GM20431 (cell line): ENCODE data around the gene GTPBP3.

ENCODE experiments used
- in situ Hi-C: fragments of 300-500 bp; cut with MseI, MboI; formaldehyde crosslinking; loops from one replicate; pipeline ENCODE4 v1.15.0; 2020; ENCODE audit warnings: low sequenced_read_pairs; ENCODE audit not compliant: unreplicated experiment

The GTPBP3 gene

DNA sequence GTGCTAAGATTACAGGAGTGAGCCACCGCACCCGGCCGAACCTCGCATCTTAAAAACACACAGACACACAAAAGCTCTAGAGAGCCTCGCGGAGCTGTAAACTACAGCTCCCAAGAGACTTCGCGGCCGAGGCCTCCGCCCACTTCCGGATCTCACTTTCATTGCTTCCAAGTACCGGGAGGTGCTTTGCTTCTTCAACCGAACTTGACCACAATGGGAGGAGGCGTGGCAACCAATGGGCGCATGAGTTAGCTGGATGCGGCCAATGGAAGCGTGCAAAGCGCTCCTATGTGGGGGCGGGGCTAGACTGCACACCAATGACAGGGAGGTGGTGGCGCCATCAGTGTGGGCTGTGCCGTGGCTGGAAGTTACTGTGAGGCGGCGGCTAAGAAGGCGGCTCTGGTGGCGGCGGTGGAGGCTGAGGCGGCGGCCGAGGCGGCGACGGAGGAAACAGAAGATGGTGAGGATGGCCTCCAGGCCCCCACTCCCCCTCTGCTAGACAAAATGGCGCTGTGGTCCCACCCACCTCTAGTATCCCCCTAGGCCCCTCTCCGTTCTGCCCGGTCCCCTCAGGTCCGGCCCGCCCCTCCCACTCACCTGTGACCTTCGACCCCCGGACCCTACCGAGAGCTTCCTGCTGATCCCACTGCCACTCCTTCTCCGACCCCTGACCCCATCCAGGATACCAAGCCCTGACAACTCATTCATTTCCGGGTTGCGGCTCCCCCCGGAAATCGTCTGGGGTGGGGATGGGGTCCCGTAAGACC, 28.0 kb upstream of the GTPBP3 start, which contains the start of gene DDA1:
DDA1 (plus strand) TSS at position 366 of the 767 bp plus-strand sequence; CDS start at position 458, 92 bp downstream.
- in situ Hi-C loops, result no loop called here

GRCh38 chr19:17309965-17310461, 27.3 kb upstream of the GTPBP3 start:
- in situ Hi-C loops, result no loop called here

DNA sequence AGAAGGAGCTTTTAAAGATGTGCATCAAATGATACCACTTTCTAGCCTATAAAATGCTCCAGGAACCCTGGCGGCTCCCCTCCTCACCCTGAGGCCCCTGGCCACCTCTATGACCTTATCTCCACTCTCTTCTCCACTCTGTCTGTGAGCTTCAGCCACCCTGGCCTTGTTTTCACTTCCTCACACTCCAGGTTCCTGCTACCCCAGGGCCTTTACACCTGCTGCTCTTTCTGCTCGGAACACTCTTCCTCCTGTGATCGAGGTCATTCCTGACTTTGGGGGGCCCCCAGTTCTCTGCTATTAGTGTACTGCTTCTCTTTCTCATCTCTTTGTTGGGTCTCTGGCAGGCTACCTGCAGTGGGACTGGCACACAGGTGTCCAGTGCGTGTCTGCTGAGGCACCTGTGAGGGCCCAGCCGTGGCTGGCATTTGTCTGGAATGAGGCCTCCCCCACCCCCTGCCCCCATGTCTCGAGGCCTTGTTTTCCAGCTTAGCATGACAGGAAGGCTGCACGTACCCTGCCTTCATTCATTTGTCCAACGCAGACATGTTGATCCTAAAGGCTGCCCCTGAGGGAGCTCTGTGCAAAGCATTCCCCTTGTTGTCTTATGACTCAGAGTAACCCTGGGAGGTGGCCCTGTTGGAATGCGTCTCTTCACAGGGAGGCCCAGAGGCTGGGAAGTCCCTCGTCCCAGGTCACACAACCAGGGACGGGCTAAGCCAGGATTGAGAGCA, 25.7 kb upstream of the GTPBP3 start:
- in situ Hi-C loops, result no loop called here

DNA sequence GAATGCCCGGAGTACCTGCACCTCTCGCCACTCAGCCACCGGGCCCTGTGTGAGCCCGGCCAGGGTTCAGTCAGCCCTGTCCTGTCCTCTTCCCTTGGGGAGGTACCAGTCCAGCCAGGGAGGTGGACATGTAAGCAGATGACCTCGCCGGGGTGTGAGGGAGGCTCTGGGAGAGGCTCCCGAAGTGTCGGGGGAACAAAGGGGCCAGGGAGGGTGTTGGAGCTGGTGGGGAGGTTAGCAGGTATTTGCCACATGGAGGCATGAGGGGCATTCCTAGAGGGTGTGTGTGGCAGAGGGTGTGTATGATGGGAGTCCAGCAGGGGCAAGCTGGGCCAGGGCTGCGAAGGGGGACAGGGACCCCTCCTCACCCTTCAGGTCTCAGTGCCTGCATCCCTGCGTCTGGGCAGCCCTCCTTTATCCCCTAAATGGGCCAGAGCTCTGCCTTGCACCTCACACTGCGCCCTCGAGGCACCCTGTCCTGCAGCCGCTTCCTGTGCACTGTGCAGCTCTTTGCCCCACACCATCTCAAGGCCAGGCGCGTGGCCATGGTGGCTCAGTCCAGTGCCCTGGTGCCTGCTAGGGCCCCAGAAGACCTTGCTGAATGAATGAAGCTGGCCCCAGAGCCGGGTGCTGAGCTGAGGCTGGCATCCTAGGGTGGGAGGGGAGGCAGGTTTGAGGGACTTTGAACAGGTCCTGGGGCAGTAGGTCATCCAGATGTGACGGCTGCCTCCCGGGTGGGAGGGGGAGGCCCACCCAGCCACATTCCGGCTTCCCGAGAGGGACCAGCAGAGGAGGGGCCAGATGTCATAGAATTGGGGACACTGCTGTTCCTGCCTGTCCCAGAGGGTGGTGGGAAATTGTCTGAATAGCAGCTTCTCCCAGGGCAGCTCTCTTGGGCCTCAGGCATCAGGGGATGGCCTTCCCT, 24.9 kb upstream of the GTPBP3 start:
- in situ Hi-C loops, result no loop called here

- in situ Hi-C loops, result no loop called here
Measured at GRCh38 chr19:17314007-17314593, 23.3 kb upstream of the GTPBP3 start.

GRCh38 chr19:17318966-17319365, 18.4 kb upstream of the GTPBP3 start:
- in situ Hi-C loops, result no loop called here

DNA sequence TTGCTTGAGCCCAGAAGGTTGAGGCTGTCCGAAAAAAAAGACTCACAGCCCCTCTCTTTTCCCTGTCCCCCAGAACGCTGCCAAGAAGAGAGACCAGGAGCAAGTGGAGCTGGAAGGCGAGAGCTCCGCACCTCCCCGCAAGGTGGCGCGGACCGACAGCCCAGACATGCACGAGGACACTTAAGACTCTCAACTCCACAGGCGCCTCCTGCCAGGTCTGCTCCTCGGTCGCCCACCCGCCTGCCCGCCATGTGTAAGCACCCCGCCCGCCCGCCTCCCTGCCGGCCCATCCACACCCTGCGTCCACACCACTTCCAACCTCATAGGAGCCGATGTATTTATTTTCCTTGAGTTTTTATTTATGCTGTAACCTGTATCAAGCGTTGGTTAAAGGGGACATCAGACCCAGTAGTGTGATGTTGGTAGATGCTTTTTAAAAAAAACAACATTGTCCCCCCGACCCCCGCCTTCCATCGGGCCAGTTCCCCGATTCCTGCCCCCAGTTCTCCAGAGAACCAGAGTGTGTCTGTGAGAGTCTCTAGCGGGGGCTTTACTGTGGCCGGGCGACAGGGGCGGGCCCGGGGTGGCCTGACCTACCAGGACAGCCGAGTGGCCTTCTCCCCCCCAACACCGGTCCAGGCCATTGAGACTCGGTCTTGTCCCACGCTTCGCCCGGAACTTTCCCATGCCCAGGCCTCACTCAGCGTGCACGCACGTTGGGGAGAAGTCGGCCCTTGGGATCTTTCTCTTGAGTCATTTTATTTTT, 17.7 kb upstream of the GTPBP3 start:
- in situ Hi-C loops, result no loop called here

- in situ Hi-C loops, result no loop called here
Measured at GRCh38 chr19:17320435-17320834, 16.9 kb upstream of the GTPBP3 start.

DNA sequence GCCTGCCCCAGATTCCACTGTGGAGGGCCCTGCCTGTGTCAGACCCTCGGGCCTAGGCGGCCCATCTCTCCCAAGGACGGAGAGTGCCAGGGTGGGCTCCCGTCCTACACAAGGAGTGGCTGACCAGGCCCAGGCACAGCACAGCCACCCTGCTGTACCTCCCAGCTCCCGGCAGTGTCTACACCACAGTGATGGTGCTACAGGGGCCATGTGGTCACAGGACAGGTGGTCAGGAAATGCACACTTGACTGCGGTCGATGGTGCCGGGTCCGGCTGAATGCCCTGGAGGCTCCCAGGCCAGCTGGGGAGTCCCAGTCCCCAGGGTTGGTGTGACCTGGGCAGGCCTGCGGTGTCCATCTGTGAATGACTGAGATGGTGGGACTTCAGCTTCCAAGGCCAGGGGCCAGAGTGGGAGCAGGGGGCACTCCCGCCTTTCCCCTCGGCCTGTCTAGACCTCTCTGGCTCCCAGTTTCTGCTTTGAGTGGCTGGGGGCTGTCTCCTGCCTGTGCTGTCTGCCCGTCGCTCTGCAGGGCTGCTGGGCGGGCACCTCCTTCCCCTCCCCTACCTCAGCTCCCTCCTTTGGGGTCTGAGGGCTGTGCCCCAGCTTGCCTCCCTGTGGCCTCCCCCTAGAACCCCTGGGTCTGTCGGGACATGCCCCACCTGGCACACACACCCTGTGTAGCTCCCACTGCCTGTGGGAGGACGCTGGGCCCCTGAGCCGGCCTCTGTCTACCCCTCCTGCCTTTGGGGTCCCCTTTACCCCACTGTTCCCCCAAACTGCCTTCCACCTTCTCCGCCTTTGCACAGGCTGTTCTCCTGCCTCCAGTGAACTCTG, 15.5 kb upstream of the GTPBP3 start:
- in situ Hi-C loops, result no loop called here

DNA sequence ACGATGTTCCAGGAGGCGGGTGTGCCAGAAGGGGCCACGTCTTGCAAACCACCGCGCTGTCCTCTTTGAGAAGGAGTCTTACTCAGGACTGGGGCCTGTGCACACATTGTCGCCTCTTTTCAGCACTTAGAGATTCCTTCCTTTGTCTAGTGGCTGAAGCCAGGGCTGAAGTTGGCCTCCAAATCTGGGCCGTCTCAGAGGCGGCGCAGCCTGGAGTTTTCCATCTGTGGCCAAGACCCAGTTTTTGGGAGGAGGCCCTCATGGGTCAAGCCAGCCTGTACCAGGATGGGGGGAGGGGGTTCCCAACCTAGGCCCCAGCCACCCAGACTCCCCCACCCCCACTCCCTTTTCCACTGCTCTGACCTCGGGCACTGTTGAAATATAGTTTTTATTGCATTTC, 14.5 kb upstream of the GTPBP3 start:
- in situ Hi-C loops, result no loop called here

DNA sequence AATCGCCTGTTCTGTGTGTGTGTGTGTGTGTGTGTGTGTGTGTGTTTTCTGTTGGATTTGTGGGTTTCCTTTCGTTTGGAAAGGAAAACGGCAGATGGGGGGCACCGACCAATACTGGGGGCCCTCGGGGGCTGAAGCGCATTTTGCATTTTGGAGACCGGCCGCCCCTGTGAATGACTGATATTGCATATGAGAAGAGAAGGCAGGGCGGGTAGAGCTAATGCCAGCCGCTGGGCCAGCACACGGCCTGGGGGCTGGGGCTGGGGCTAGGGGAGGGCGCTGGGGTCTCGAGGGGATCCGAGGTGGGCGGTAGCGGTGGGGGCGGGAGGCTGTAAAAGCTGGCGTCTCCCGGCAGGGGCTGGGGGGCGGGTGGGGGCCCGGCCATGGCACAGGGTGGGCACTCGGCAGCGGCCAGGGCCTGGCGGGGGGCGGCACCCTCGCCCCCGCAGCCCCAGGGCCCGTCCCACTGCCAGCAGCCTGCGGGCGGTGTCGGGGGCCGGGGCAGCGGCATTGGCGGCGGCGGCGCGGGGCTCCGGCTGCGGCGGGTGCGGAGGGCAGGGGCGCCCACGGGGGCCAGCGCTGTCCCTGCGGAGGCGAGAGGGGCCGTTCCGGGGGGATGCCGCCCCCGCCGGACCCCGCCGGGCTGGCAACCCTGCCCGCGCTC, 13.9 kb upstream of the GTPBP3 start:
- in situ Hi-C loops, result no loop called here

GRCh38 chr19:17323964-17324332, 13.4 kb upstream of the GTPBP3 start:
- in situ Hi-C loops, result no loop called here

DNA sequence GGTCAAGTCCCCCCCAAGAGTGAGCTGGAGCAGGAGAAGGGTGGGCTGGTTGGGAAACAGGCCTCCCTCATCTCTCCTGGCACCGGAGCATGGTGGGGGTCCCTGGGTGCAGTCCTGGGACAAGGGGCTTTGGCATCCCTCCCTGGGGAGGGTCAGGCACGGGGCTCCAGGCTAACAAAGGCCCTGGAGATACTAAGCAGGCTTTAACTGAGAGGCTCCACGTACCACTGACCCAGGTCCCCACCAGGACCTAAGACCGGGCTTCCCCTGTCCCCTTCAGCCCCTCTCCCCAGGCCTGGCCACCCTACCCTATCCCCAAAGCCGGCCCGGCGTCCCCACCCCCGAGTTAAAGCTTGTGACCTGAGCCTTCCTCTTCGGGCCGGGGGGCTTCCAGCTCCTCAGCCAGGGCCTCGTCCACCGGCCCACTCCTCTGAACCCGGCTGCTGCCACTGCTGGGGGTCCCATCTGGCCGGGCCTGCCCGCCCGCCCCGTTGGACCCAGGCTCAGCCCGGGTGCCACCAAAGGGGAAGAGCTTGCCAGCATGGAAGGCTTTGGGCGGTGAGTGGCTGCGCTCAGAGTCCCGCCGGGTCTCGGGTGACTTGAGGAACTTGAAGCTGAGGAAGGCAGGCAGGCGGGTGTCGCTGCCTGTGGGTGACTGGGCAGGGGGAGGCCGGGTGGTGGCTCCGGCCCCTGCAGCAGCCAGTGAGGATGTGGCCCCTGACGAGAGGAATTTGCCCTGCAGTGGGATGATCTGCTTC, 12.8 kb upstream of the GTPBP3 start:
- in situ Hi-C loops, result no loop called here

GRCh38 chr19:17325133-17325532, 12.2 kb upstream of the GTPBP3 start:
- in situ Hi-C loops, result no loop called here

GRCh38 chr19:17325881-17326594, 11.3 kb upstream of the GTPBP3 start:
- in situ Hi-C loops, result no loop called here

- in situ Hi-C loops, result no loop called here
Measured at GRCh38 chr19:17326595-17326966, 10.8 kb upstream of the GTPBP3 start.
